GM23248 (cell line): Measurements from ENCODE around the gene SYAP1. TPM values are rescaled to one million over a fixed set of nuclear protein-coding genes. Genes with fewer than 3 reads are reported as not detected.

Experiments used
- DNase-seq: peaks from one replicate; pipeline ENCODE4 v3.0.0-alpha.2; 2015
- H2AFZ ChIP-seq: fragments of 200-600 bp; sonication (generic); 2 replicates; pipeline ENCODE4 v1.6.1; 2016; ENCODE audit warnings: antibody characterized with exemption
- H3F3A ChIP-seq: fragments of 200-600 bp; sonication (generic); 2 replicates; pipeline ENCODE4 v1.6.1; 2016; ENCODE audit warnings: mild to moderate bottlenecking, antibody characterized with exemption, mixed run types; ENCODE audit not compliant: insufficient read depth
- H3K27ac ChIP-seq: fragments of 200-600 bp; sonication (generic); 2 replicates; pipeline ENCODE4 v1.5.1; 2016; ENCODE audit warnings: mild to moderate bottlenecking
- H3K27me3 ChIP-seq: fragments of 200-600 bp; sonication (generic); replicated peaks from 2 replicates; pipeline ENCODE4 v1.6.1; 2016; ENCODE audit warnings: mild to moderate bottlenecking; ENCODE audit not compliant: insufficient read depth
- H3K36me3 ChIP-seq: fragments of 200-600 bp; sonication (generic); 2 replicates; pipeline ENCODE4 v1.6.1; 2016; ENCODE audit warnings: low read depth, mild to moderate bottlenecking
- H3K4me1 ChIP-seq: fragments of 200-600 bp; sonication (generic); 2 replicates; pipeline ENCODE4 v1.6.1; 2016; ENCODE audit warnings: mild to moderate bottlenecking; ENCODE audit not compliant: insufficient read depth
- H3K4me2 ChIP-seq: fragments of 200-600 bp; sonication (generic); one replicate; pipeline ENCODE4 v1.6.1; 2016; ENCODE audit warnings: mild to moderate bottlenecking; ENCODE audit not compliant: unreplicated experiment
- H3K4me3 ChIP-seq: fragments of 200-600 bp; sonication (generic); 2 replicates; pipeline ENCODE4 v1.5.1; 2016; ENCODE audit warnings: mild to moderate bottlenecking
- H3K79me2 ChIP-seq: fragments of 200-600 bp; sonication (generic); 2 replicates; pipeline ENCODE4 v1.6.1; 2016; ENCODE audit warnings: mild to moderate bottlenecking; ENCODE audit not compliant: insufficient read depth
- H3K9ac ChIP-seq: fragments of 200-600 bp; sonication (generic); 2 replicates; pipeline ENCODE4 v1.6.1; 2016; ENCODE audit warnings: mild to moderate bottlenecking
- H3K9me2 ChIP-seq: fragments of 200-600 bp; sonication (generic); 2 replicates; pipeline ENCODE4 v1.6.1; 2016; ENCODE audit warnings: mixed run types, mild to moderate bottlenecking, moderate library complexity; ENCODE audit not compliant: insufficient read depth
- H3K9me3 ChIP-seq: fragments of 200-600 bp; sonication (generic); one replicate; pipeline ENCODE4 v1.6.1; 2017; ENCODE audit warnings: low read depth
- H4K20me1 ChIP-seq: fragments of 200-600 bp; sonication (generic); 2 replicates; pipeline ENCODE4 v1.6.0; 2016; ENCODE audit not compliant: insufficient read depth
- EZH2 ChIP-seq: fragments of 200-600 bp; sonication (generic); IDR thresholded peaks from 2 replicates; pipeline ENCODE4 v1.6.1; 2018; ENCODE audit warnings: antibody characterized with exemption, mild to moderate bottlenecking; ENCODE audit not compliant: insufficient read depth, poor library complexity, severe bottlenecking
- EZH2phosphoT487 ChIP-seq: fragments of 200-600 bp; sonication (generic); IDR thresholded peaks from 2 replicates; pipeline ENCODE4 v1.6.1; 2018; ENCODE audit warnings: antibody characterized with exemption, moderate library complexity, mild to moderate bottlenecking, low read depth; ENCODE audit not compliant: insufficient read depth
- whole genome bisulfite sequencing, 2 experiments: methylation state at CpG; one replicate each; pipeline ENCODE4 v1.1.6; 2015 to 2017; ENCODE audit warnings: low lambda C conversion rate in 2 of 2, low coverage in 1 of 2; ENCODE audit errors: missing lambda C conversion rate in 2 of 2; 5-methylcytosine and 5-hydroxymethylcytosine counted together
- in situ Hi-C: fragments of 300-500 bp; cut with MboI; formaldehyde crosslinking; loops from 2 replicates; pipeline ENCODE4 v1.15.0; 2020
- polyA plus RNA-seq: library from polyadenylated mRNA; unstranded; fragments of >200 nt; fragmentation: Nextera tagmentation; extraction: Ambion mirVana; gene quantifications from 2 replicates; pipeline ENCODE4 v1.2.1, GENCODE V29; 2016
- total RNA-seq: library from RNA; depleted of rRNA; stranded (reverse); fragments of >200 nt; shearing (Covaris generic); gene quantifications from 2 replicates; pipeline ENCODE4 v1.2.3, GENCODE V29; 2014

Gene SYAP1
- total and polyA plus RNA-seq, 2 experiments from 2014 or later = 30.8 to 36.4 TPM

GRCh38 chrX:16727637-16728036 lies 8.2 kb downstream of the SYAP1 start:
- H3K9me2 ChIP-seq = no peaks in the 10 kb centered on the region
- H3F3A ChIP-seq = no peaks in the 10 kb centered on the region
- H3K4me2 ChIP-seq = no peak overlapping the region
- 0 out of 2 replicates have a peak, but pooled peaks cover 4% of the 10 kb centered on the region for H3K4me1 ChIP-seq
- in situ Hi-C loops = no loop called here
- H3K9ac ChIP-seq = no peak overlapping the region
- no peak overlapping the region for H3K27ac ChIP-seq
- no peak for TF ChIP-seq EZH2
- no peak overlapping the region for H3K4me3 ChIP-seq
- H3K79me2 ChIP-seq = peaks cover 93% of the 10 kb centered on the region
- no peaks in the 10 kb centered on the region; the same call in 1 of the 2 replicates for H4K20me1 ChIP-seq
- H3K36me3 ChIP-seq = no peaks in the 10 kb centered on the region
- no peaks in the 10 kb centered on the region for H3K9me3 ChIP-seq
- DNase-seq = no peak
- H3K27me3 ChIP-seq = no peaks in the 10 kb centered on the region
- no peak overlapping the region for H2AFZ ChIP-seq

- no peaks in the 10 kb centered on the region for H3K4me1 ChIP-seq
- H3K9me3 ChIP-seq = no peaks in the 10 kb centered on the region
- WGBS, 2 experiments = 100% methylated on average over 1 of the region's 1 CpG
- H3K4me2 ChIP-seq = no peak overlapping the region
- TF ChIP-seq EZH2 = no peak
- H3K9me2 ChIP-seq = no peaks in the 10 kb centered on the region
- H2AFZ ChIP-seq = no peak overlapping the region
- no peaks in the 10 kb centered on the region; the same call in 1 of the 2 replicates for H4K20me1 ChIP-seq
- H3K27me3 ChIP-seq = no peaks in the 10 kb centered on the region
- H3F3A ChIP-seq = no peaks in the 10 kb centered on the region
- no peaks in the 10 kb centered on the region for H3K36me3 ChIP-seq
- no peak overlapping the region for H3K27ac ChIP-seq
- peaks cover 65% of the 10 kb centered on the region for H3K79me2 ChIP-seq
- H3K4me3 ChIP-seq = no peak overlapping the region
- no peak for DNase-seq
- in situ Hi-C loops = no loop called here
- no peak overlapping the region for H3K9ac ChIP-seq
Measured at GRCh38 chrX:16730450-16730849, 11.0 kb downstream of the SYAP1 start.

DNA sequence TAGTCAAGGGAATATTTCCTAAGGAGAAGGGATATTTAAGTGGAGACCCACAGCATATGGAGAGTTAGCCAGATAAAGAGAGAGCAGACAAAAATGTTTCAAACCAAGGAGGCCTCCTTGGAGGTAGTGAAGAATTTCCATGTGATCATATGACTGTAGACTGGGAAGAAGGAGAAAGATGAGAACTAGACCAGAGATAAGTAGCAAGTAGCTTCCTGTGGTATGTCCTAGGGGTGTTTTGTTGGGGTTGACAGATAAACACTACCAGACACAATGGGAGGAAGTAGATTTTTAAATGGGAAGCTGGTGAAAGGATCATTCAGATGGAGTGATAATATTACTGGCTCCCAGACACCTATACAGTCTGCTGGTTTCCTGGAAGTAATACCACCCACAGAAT lies 13.6 kb downstream of the SYAP1 start:
- no peak for DNase-seq
- no peak overlapping the region for H3K27ac ChIP-seq
- H3K4me2 ChIP-seq = no peak overlapping the region
- no peak for TF ChIP-seq EZH2phosphoT487
- no peak for TF ChIP-seq EZH2
- no peak overlapping the region for H3K9ac ChIP-seq
- H3K4me3 ChIP-seq = no peak overlapping the region
- peaks cover 41% of the 10 kb centered on the region for H3K79me2 ChIP-seq
- no peaks in the 10 kb centered on the region for H3K9me2 ChIP-seq
- in situ Hi-C loops = no loop called here
- no peaks in the 10 kb centered on the region for H3K4me1 ChIP-seq
- no peak overlapping the region for H2AFZ ChIP-seq
- H3K36me3 ChIP-seq = no peaks in the 10 kb centered on the region; the same call in 1 of the 2 replicates
- no peaks in the 10 kb centered on the region for H3K27me3 ChIP-seq
- no peaks in the 10 kb centered on the region for H4K20me1 ChIP-seq
- no peaks in the 10 kb centered on the region for H3F3A ChIP-seq
- H3K9me3 ChIP-seq = no peaks in the 10 kb centered on the region

- peaks cover 1% of the 10 kb centered on the region for H3K79me2 ChIP-seq
- H3K27me3 ChIP-seq = no peaks in the 10 kb centered on the region
- no peaks in the 10 kb centered on the region for H3F3A ChIP-seq
- in situ Hi-C loops = no loop called here
- DNase-seq = no peak
- no peaks in the 10 kb centered on the region for H3K9me2 ChIP-seq
- TF ChIP-seq EZH2phosphoT487 = no peak
- TF ChIP-seq EZH2 = no peak
- H3K36me3 ChIP-seq = no peaks in the 10 kb centered on the region; the same call in 1 of the 2 replicates
- no peak overlapping the region for H2AFZ ChIP-seq
- 92 to 96% methylated on average over 5 of the region's 5 CpGs for WGBS, 2 experiments
- no peaks in the 10 kb centered on the region for H4K20me1 ChIP-seq
- no peaks in the 10 kb centered on the region for H3K4me1 ChIP-seq
- H3K4me2 ChIP-seq = no peak overlapping the region
- no peak overlapping the region for H3K27ac ChIP-seq
- no peak overlapping the region for H3K4me3 ChIP-seq
- no peaks in the 10 kb centered on the region for H3K9me3 ChIP-seq
- H3K9ac ChIP-seq = no peak overlapping the region
Measured at GRCh38 chrX:16737024-16737423, 17.6 kb downstream of the SYAP1 start.

- no peaks in the 10 kb centered on the region for H3K27me3 ChIP-seq
- TF ChIP-seq EZH2phosphoT487 = no peak
- TF ChIP-seq EZH2 = no peak
- no peak overlapping the region for H3K4me2 ChIP-seq
- no peak overlapping the region for H2AFZ ChIP-seq
- no peak overlapping the region for H3K4me3 ChIP-seq
- H3K9me3 ChIP-seq = no peaks in the 10 kb centered on the region
- DNase-seq = peak; percentile 55
- no peak overlapping the region for H3K9ac ChIP-seq
- in situ Hi-C loops = no loop called here
- no peaks in the 10 kb centered on the region for H3K9me2 ChIP-seq
- no peaks in the 10 kb centered on the region for H4K20me1 ChIP-seq
- peaks cover 12% of the 10 kb centered on the region; the same call in 1 of the 2 replicates for H3K36me3 ChIP-seq
- H3K4me1 ChIP-seq = peaks cover 7% of the 10 kb centered on the region; the same call in 1 of the 2 replicates
- 0 out of 2 replicates have a peak overlapping the region, but pooled peaks have one; percentile 18 for H3K27ac ChIP-seq
- H3K79me2 ChIP-seq = no peaks in the 10 kb centered on the region
- peaks cover 13% of the 10 kb centered on the region; the same call in 1 of the 2 replicates for H3F3A ChIP-seq
- WGBS, 2 experiments = 56 to 61% methylated on average over 4 to 6 of the region's 6 CpGs
Measured at GRCh38 chrX:16739574-16739973, 20.2 kb downstream of the SYAP1 start.
